HEK293 (cell line): Measurements from ENCODE around the gene ELOVL7.

Experiments used
- CTCF ChIP-seq: fragments of 450-650 bp; formaldehyde crosslinking; IDR thresholded peaks from 2 replicates; pipeline ENCODE4 v1.5.1; 2016; ENCODE audit warnings: missing biosample characterization, missing genetic modification characterization
- SP2 ChIP-seq: fragments of 450-650 bp; formaldehyde crosslinking; IDR thresholded peaks from 2 replicates; pipeline ENCODE4 v1.5.1; 2016; ENCODE audit warnings: missing biosample characterization, missing genetic modification characterization
- ZBTB49 ChIP-seq: fragments of 450-650 bp; formaldehyde crosslinking; IDR thresholded peaks from 2 replicates; pipeline ENCODE4 v1.5.1; 2016; ENCODE audit warnings: missing biosample characterization, missing genetic modification characterization, low read depth
- ZFP37 ChIP-seq: fragments of 450-650 bp; formaldehyde crosslinking; IDR thresholded peaks from 2 replicates; pipeline ENCODE4 v1.5.1; 2016; ENCODE audit warnings: missing biosample characterization, missing genetic modification characterization
- ZNF10 ChIP-seq: fragments of 450-650 bp; formaldehyde crosslinking; IDR thresholded peaks from 2 replicates; pipeline ENCODE4 v1.5.1; 2017; ENCODE audit warnings: missing biosample characterization, missing genetic modification characterization
- ZNF138 ChIP-seq: fragments of 450-650 bp; formaldehyde crosslinking; IDR thresholded peaks from 2 replicates; pipeline ENCODE4 v1.5.1; 2016; ENCODE audit warnings: missing biosample characterization, missing genetic modification characterization, borderline replicate concordance
- ZNF239 ChIP-seq: fragments of 450-650 bp; formaldehyde crosslinking; IDR thresholded peaks from 2 replicates; pipeline ENCODE4 v1.5.1; 2016; ENCODE audit warnings: missing biosample characterization, missing genetic modification characterization
- ZNF449 ChIP-seq: fragments of 450-650 bp; formaldehyde crosslinking; IDR thresholded peaks from 2 replicates; pipeline ENCODE4 v1.5.1; 2017; ENCODE audit warnings: missing biosample characterization, mild to moderate bottlenecking, missing genetic modification characterization, moderate library complexity
- ZNF561 ChIP-seq: fragments of 450-650 bp; IDR thresholded peaks from 2 replicates; pipeline ENCODE4 v1.5.1; 2018; ENCODE audit warnings: missing biosample characterization, missing genetic modification characterization, borderline replicate concordance
- ZNF600 ChIP-seq: fragments of 450-650 bp; formaldehyde crosslinking; IDR thresholded peaks from 2 replicates; pipeline ENCODE4 v1.5.1; 2016; ENCODE audit warnings: missing biosample characterization, missing genetic modification characterization
- ZNF623 ChIP-seq: fragments of 450-650 bp; formaldehyde crosslinking; IDR thresholded peaks from 2 replicates; pipeline ENCODE4 v1.5.1; 2016; ENCODE audit warnings: missing biosample characterization, missing genetic modification characterization
- ZNF791 ChIP-seq: fragments of 450-650 bp; formaldehyde crosslinking; IDR thresholded peaks from 2 replicates; pipeline ENCODE4 v1.5.1; 2016; ENCODE audit warnings: missing biosample characterization, missing genetic modification characterization

GRCh38 chr5:60738933-60739332, 105.1 kb downstream of the ELOVL7 start:
- TF ChIP-seq CTCF (tag by site-specific recombination) = no peak
- no peak for TF ChIP-seq ZFP37 (tag by site-specific recombination)
- TF ChIP-seq ZNF623 (tag by site-specific recombination) = no peak
- no peak for TF ChIP-seq ZNF10 (tag by site-specific recombination)
- TF ChIP-seq ZNF239 (tag by site-specific recombination) = no peak
- TF ChIP-seq ZBTB49 (tag by site-specific recombination) = no peak
- no peak for TF ChIP-seq ZNF449 (tag by site-specific recombination)
- TF ChIP-seq ZNF791 (tag by site-specific recombination) = no peak
- no peak for TF ChIP-seq SP2 (tag by site-specific recombination)
- no peak for TF ChIP-seq ZNF600 (tag by site-specific recombination)
- no peak for TF ChIP-seq ZNF138 (tag by site-specific recombination)
- TF ChIP-seq ZNF561 (tag by site-specific recombination) = no peak
